Placental epithelial cell (primary cell): Measurements from ENCODE around the gene DDIT4. TPM values are rescaled to one million over a fixed set of nuclear protein-coding genes. Genes with fewer than 3 reads are reported as not detected.

ENCODE experiments used
- total RNA-seq: library from RNA; depleted of rRNA; stranded (reverse); fragments of >200 nt; gene quantifications from 2 replicates; pipeline ENCODE4 v1.2.3, GENCODE V29; 2012

The DDIT4 gene
- total RNA-seq, result 334 and 704 TPM in 2 replicates

DNA sequence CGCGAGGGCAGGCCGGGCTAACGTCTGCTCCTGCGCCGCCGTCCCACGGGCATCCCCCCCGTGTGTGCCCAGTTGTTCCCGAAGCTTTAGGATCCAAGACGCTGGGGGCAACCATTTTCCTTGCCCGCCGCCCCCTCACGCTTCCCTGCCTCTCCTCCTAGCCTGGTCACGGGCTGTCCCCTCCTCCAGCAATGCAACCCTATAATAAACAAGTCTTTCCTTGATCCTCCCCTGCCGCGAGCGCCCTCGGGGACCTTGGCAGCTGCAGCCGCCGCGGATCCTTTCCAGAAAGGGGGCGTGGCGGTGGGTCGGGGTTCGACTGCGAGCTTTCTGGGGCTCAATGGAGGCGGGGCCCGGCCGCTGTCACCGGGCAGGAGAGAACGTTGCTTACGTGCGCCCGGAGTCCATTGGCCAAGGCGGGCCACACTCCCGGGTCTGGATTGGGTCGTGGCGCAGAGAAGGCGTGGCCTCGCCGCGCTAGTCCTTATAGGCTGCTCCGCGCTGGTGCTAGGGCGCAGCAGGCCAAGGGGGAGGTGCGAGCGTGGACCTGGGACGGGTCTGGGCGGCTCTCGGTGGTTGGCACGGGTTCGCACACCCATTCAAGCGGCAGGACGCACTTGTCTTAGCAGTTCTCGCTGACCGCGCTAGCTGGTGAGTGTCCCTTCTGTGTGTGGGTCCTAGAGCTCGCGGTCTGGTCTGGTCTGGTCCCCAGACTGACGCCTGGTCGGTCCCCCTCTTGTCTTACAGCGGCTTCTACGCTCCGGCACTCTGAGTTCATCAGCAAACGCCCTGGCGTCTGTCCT is at the start of gene DDIT4:
DDIT4 (plus strand) TSS at position 515 of the 803 bp plus-strand sequence. CDS start 293 bp downstream, outside the sequence.

Other genes with a start within 250 kb of the DDIT4 start
- gene SPOCK2, start 185.4 kb upstream of the DDIT4 start, total RNA-seq, result under 0.01 and 0.39 TPM in 2 replicates
- 81.3 and 83.2 TPM in 2 replicates for gene ANAPC16, start 57.9 kb upstream of the DDIT4 start, total RNA-seq
- 30.6 and 37.7 TPM in 2 replicates for gene ASCC1, start 57.6 kb upstream of the DDIT4 start, total RNA-seq
- 27.5 and 32.1 TPM in 2 replicates for gene DNAJB12, start 81.0 kb downstream of the DDIT4 start, total RNA-seq